Activated CD8-positive, alpha-beta T cell treated with anti-CD3 and anti-CD28 coated beads, Interleukin-2, amount 10 ng/mL, durations not matched to agents 7 days and 5 days (primary cell): ENCODE data around the gene POLDIP2. TPM values are rescaled to one million over a fixed set of nuclear protein-coding genes. Genes with fewer than 3 reads are reported as not detected.

Experiments
- ATAC-seq: fragments of 150-1000 bp; cut with Tn5 transposase; one replicate; pipeline ENCODE4 v1.10.0; 2021; ENCODE audit warnings: moderate library complexity
- CTCF ChIA-PET: fragments of 350-600 bp; sonication (Branson Sonifier 250); formaldehyde crosslinking; loops from one replicate; lab custom pipeline; 2021; ENCODE audit warnings: antibody characterized with exemption; lab: Charles Lee
- POLR2A ChIA-PET: fragments of 350-600 bp; sonication (Branson Sonifier 250); formaldehyde crosslinking; loops from one replicate; lab custom pipeline; 2021; ENCODE audit warnings: antibody characterized with exemption; lab: Charles Lee
- DNase-seq: peaks from one replicate; pipeline ENCODE4 v3.0.0-alpha.2; 2020
- H3K27ac Mint-ChIP-seq: one replicate; pipeline ENCODE4 v1.8.0; 2021; ENCODE audit warnings: mild to moderate bottlenecking, mixed read lengths
- H3K27me3 Mint-ChIP-seq: one replicate; pipeline ENCODE4 v1.8.0; 2021; ENCODE audit warnings: low read depth, mixed read lengths
- H3K36me3 Mint-ChIP-seq: one replicate; pipeline ENCODE4 v1.8.0; 2021; ENCODE audit warnings: low read depth, mixed read lengths
- H3K4me1 Mint-ChIP-seq: one replicate; pipeline ENCODE4 v1.8.0; 2021; ENCODE audit warnings: low read depth, mixed read lengths
- H3K4me3 Mint-ChIP-seq: one replicate; pipeline ENCODE4 v1.8.0; 2021; ENCODE audit warnings: mild to moderate bottlenecking, mixed read lengths
- H3K9me3 Mint-ChIP-seq: one replicate; pipeline ENCODE4 v1.8.0; 2022; ENCODE audit warnings: mixed read lengths; ENCODE audit not compliant: insufficient read depth
- total RNA-seq, 2 experiments: library from RNA; stranded (reverse); gene quantifications; one replicate each; pipeline ENCODE4 v1.2.3, GENCODE V29; 2021

POLDIP2 gene, protein sequence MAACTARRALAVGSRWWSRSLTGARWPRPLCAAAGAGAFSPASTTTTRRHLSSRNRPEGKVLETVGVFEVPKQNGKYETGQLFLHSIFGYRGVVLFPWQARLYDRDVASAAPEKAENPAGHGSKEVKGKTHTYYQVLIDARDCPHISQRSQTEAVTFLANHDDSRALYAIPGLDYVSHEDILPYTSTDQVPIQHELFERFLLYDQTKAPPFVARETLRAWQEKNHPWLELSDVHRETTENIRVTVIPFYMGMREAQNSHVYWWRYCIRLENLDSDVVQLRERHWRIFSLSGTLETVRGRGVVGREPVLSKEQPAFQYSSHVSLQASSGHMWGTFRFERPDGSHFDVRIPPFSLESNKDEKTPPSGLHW
- 10 to 100 TPM; 68.1 to 73.9 TPM for total RNA-seq

DNA sequence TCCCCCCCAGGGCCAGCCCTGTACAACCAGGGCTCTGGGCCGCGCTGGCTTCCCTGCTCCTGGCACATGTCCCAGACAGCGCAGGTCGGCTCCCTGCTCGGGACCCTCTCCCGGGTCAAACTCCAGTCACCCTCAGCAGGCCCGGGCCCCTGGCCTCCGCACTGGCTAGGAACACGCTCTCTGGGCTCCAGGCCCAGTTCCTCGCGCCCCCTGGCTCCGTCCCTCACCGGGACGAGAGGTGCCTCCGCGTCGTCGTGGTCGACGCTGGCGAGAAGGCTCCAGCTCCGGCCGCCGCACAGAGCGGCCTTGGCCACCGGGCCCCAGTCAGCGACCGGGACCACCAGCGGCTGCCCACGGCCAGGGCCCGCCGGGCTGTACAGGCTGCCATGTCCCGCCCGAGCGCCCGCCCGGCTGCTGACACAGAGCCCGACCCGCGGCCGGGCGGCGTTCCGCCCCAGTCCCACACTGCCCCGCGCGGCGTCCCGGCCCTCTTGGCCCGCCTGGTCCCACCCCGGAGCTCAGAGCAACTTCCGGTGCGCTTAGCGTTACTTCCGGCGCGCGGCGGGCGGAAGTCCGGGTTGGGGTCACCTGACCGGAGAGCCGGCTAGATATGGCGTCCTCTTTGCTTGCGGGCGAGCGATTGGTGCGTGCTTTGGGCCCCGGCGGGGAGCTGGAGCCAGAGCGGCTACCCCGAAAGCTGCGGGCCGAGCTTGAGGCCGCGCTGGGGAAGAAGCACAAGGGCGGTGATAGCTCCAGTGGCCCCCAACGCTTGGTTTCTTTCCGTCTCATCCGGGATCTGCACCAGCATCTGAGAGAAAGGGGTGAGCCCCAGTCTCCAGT lies at the start of gene POLDIP2:
TSS of gene POLDIP2 (minus strand) at position 467 of the 840 bp plus-strand sequence. CDS start at position 388, 79 bp downstream.
- ATAC-seq (peak; percentile 99), DNase-seq (peak; percentile 97)
- Mint-ChIP-seq H3K4me3 (peak within 1 kb of the TSS; percentile 97), H3K9me3 (no peaks in the 10 kb centered on the region), H3K36me3 (peaks cover 45% of the 10 kb centered on the region), H3K4me1 (peaks cover 36% of the 10 kb centered on the region), H3K27me3 (no peaks in the 10 kb centered on the region), H3K27ac (peak within 1 kb of the TSS; percentile 97)
- ChIA-PET CTCF (interaction anchor here (0.6 to 2.9 kb wide), 10 partner anchors 10 to 546 kb away, joined by 3 to 17 read pairs (median 3); partner anchors contain the start of genes IFT20 and TNFAIP1), POLR2A (interaction anchor here (0.6 to 4.5 kb wide), 19 partner anchors 9 to 193 kb away, joined by 3 to 47 read pairs (median 4); partner anchors contain the start of genes IFT20, SARM1, TNFAIP1 and VTN)

DNA sequence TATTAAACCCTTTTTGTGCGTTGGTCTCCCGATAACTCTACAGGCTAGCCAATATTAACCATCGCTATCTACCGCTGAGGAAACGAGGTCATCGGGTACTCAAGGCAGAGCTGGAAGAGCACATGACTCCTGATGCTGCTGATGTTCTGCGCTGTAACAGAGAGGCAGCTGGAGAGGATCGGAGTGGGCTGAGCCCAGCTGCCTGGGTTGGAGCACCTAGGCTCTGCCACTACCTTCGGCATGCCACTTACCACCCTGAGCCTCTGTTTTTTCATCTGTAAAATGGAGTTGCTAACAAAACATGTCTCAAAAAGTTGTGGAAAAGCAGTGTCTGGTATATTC lies 49.1 kb upstream of the POLDIP2 start:
- POLR2A ChIA-PET, result no interaction called here
- no peak for ATAC-seq

DNA sequence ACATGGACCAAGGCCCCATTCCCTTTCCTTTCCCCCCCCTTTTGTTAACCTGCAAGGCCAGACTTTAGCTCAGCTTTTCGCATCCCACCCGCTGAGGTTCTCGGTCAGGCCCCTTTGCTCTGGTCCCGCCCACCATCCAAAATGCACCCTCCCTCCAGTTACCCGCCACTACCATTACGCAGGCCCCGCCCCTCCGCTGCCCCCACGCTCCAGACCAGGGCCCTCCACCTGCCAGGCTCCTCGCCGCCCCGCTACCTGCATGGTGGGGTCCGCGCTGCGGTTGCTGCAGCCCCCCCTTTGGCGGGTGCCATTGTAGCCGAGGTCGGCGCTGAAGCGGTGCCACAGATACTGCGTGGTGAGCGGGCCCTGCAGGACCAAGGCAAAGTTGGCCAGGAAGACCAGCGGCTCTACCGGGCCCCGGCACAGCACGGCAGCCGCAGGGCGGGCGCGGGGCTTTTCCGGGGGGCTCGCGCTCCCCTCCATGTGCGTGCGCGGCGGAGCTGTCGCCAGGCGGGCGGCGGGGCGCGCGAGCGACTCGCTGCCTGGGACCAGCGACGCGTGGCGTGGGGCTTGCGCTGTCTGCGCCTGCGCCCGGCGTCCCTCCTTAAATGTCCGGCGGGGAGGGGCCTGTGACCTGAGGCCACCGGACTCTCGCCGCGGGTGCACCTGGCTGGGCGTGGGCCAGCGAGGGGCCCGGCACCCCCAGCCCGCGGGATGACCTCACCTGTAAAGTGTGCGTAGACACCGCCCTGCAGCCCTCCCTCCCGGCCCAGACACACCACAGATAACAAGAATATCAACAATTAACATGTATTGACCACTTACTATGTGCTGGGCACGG lies 48.5 kb upstream of the POLDIP2 start, which contains the start of gene SLC46A1:
TSS of gene SLC46A1 (minus strand) at position 581 of the 841 bp plus-strand sequence. CDS start at position 483, 98 bp downstream.
- DNase-seq, result peak; percentile 60
- Mint-ChIP-seq H3K9me3 (no peaks in the 10 kb centered on the region), H3K4me3 (peak within 1 kb of the TSS; percentile 72), H3K27me3 (peaks cover 15% of the 10 kb centered on the region), H3K27ac (peak within 1 kb of the TSS; percentile 45), H3K4me1 (peaks cover 13% of the 10 kb centered on the region), H3K36me3 (no peaks in the 10 kb centered on the region)
- POLR2A ChIA-PET, result interaction anchor here (1.2 to 1.5 kb wide), 3 partner anchors 21 to 70 kb away, joined by 4 to 7 read pairs (median 6); partner anchors contain the start of genes IFT20, POLDIP2 and TNFAIP1
- CTCF ChIA-PET, result interaction anchor here (3.6 kb wide), 1 partner anchor 11 kb away, joined by 19 read pairs; no protein-coding TSS in a partner anchor
- ATAC-seq, result peak; percentile 84

More for the DNA sequence above, 49.1 kb upstream of the POLDIP2 start:
- peaks cover 19% of the 10 kb centered on the region for H3K27me3 Mint-ChIP-seq
- peaks cover 13% of the 10 kb centered on the region for H3K4me1 Mint-ChIP-seq
- peak overlapping the region; percentile 45 for H3K27ac Mint-ChIP-seq
- CTCF ChIA-PET, result interaction anchor here (2.8 to 3.6 kb wide), 2 partner anchors 10 kb away, joined by 19 to 24 read pairs; no protein-coding TSS in a partner anchor
- H3K9me3 Mint-ChIP-seq, result no peaks in the 10 kb centered on the region
- H3K4me3 Mint-ChIP-seq, result peak overlapping the region; percentile 70
- no peak for DNase-seq
- H3K36me3 Mint-ChIP-seq, result no peaks in the 10 kb centered on the region

DNA sequence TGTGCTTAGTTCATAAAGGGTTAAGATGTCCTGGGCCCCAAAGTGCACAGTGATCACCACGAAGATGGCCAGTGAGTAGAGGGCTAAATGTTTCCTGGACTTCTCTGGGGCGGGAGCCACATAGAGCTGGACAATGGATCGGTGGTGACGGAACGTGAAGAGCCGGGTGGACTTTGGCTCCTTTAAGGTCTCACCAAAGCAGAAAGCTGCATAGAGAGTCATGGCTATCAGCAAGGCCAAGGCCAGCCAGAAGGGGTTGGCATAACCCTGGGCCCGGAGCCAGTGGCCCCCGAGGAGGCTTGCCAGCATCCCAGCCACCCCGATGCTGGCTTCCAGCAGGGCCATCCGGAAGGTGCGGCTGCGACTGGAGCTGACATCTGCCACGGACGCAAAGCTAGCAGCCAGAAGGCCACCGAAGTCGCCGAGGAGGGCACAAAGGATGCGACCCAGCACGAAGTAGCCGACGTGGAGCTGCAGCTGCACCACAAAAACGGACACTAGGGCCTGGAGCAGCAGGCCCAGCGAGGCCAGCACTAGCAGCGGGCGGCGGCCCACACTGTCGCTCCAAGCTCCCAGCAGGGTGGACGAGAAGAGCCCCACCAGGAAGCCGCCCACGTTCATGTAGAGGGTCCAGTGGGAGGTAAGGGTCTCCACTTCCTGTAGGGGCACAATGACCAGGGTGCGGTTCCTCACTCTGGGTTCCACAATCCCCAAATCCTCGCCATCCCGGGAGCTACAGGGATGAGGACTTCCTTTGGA lies 47.7 kb upstream of the POLDIP2 start:
- peaks cover 8% of the 10 kb centered on the region for H3K27me3 Mint-ChIP-seq
- H3K4me3 Mint-ChIP-seq, result peak overlapping the region; percentile 72
- peaks cover 13% of the 10 kb centered on the region for H3K4me1 Mint-ChIP-seq
- ATAC-seq, result no peak
- no peaks in the 10 kb centered on the region for H3K9me3 Mint-ChIP-seq
- no peaks in the 10 kb centered on the region for H3K36me3 Mint-ChIP-seq
- DNase-seq, result no peak
- CTCF ChIA-PET, result interaction anchor here (0.6 to 3.6 kb wide), 3 partner anchors 12 to 47 kb away, joined by 3 to 19 read pairs (median 3); a partner anchor contains a TSS
- POLR2A ChIA-PET, result interaction anchor here (0.6 to 1.5 kb wide), 4 partner anchors 20 to 69 kb away, joined by 3 to 7 read pairs (median 5); partner anchors contain the start of genes IFT20, POLDIP2 and TNFAIP1
- no peak overlapping the region for H3K27ac Mint-ChIP-seq

DNA sequence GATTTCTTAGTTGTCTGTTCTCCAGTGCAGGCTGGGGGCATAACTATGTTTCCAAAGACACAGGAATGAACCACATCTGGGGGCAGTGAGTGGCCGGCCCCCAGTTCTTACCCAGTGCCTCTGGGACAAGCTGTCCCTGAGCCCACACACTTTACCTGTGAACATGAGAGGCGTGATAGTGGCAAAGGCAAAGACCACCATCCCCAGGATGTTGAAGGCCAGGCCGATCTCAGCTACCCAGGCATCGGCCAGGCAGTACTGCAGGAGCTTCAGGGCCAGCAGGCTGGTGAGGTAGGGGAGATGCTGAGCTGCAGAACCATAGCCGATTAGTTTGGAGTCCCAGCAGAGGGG lies 47.1 kb upstream of the POLDIP2 start:
- Mint-ChIP-seq H3K4me3 (no peak overlapping the region), H3K27me3 (peaks cover 7% of the 10 kb centered on the region), H3K27ac (no peak overlapping the region), H3K36me3 (no peaks in the 10 kb centered on the region), H3K9me3 (no peaks in the 10 kb centered on the region), H3K4me1 (peaks cover 13% of the 10 kb centered on the region)
- no peak for ATAC-seq
- CTCF ChIA-PET, result interaction anchor here (0.6 to 3.6 kb wide), 3 partner anchors 12 to 46 kb away, joined by 3 to 19 read pairs (median 3); a partner anchor contains a TSS
- POLR2A ChIA-PET, result interaction anchor here (0.6 to 1.5 kb wide), 3 partner anchors 20 to 69 kb away, joined by 3 to 7 read pairs (median 4); partner anchors contain the start of genes IFT20, POLDIP2 and TNFAIP1
- DNase-seq, result no peak

DNA sequence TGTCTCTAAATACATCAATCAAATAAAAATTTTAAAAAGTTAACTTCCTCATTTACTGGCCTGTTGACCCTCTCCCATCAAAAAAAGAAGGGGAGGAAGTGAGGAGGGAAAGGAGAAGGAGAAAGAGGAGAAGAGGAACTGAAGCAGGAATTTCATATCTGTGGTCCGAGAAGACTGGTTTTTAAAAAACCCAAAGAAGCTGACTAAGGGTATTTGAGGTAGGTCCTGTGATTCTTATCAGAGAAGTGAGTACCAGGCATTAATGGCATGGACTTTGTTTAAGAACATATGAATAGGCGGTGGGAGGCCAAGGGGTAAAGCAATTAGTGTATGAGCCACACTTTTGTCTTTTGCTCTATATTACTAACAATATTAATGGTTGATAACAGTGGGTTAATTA lies 46.7 kb upstream of the POLDIP2 start:
- CTCF ChIA-PET, result interaction anchor here (1.2 to 3.6 kb wide), 2 partner anchors 13 to 46 kb away, joined by 3 to 19 read pairs; a partner anchor contains a TSS
- peaks cover 13% of the 10 kb centered on the region for H3K4me1 Mint-ChIP-seq
- H3K36me3 Mint-ChIP-seq, result no peaks in the 10 kb centered on the region
- peaks cover 7% of the 10 kb centered on the region for H3K27me3 Mint-ChIP-seq
- POLR2A ChIA-PET, result interaction anchor here (0.6 to 1.5 kb wide), 2 partner anchors 19 to 47 kb away, joined by 3 to 7 read pairs; partner anchors contain the start of gene POLDIP2
- no peak overlapping the region for H3K27ac Mint-ChIP-seq
- ATAC-seq (no peak), DNase-seq (no peak)
- H3K4me3 Mint-ChIP-seq, result no peak overlapping the region
- no peaks in the 10 kb centered on the region for H3K9me3 Mint-ChIP-seq

DNA sequence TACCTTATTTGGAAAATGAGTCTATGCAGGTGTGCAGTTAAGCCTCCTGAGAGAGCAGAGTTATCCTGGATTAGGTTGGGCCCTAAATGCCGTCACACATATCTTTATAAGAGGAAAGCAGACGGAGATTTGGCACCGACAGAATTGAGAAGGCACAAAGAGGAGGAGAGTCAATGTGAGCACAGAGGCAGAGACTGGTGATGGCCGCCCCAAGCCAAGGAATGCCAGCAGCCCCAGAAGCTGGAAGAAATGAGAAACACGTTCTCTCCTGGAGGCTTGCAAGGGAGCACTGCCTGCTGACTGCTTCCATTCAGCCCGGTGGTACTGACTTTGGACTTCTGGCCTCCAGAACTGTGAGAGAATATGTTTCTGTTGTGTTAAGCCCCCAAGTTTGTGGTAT lies 45.5 kb upstream of the POLDIP2 start:
- no peaks in the 10 kb centered on the region for H3K27me3 Mint-ChIP-seq
- no peaks in the 10 kb centered on the region for H3K36me3 Mint-ChIP-seq
- ChIA-PET POLR2A (interaction anchor here (1.2 kb wide), 1 partner anchor 19 kb away, joined by 3 read pairs; no protein-coding TSS in a partner anchor), CTCF (interaction anchor here (3.6 kb wide), 1 partner anchor 14 kb away, joined by 19 read pairs; no protein-coding TSS in a partner anchor)
- H3K4me1 Mint-ChIP-seq, result peaks cover 13% of the 10 kb centered on the region
- no peaks in the 10 kb centered on the region for H3K9me3 Mint-ChIP-seq
- ATAC-seq (no peak), DNase-seq (no peak)
- no peak overlapping the region for H3K27ac Mint-ChIP-seq
- no peak overlapping the region for H3K4me3 Mint-ChIP-seq

DNA sequence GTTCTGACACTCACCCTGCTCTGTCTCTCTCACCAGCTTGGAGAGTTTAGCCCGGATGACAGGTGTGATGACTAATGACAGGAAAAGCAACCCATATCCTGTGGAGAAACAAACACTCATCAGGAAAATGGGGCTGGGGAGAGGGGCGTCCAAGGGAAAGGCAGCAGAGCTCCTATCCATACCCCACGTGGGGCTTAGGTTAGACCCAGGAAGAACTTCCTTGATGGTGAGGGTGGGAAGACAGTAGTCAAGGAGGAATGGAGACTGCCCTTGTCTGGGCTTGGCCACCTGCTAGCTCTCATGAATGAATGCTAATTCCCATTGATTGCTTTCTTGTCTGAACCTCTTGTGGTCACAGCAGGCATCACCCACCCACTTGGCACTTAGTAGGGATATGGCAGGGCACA lies 44.9 kb upstream of the POLDIP2 start:
- ATAC-seq (no peak), DNase-seq (no peak)
- Mint-ChIP-seq H3K9me3 (no peaks in the 10 kb centered on the region), H3K27ac (no peak overlapping the region), H3K36me3 (no peaks in the 10 kb centered on the region), H3K4me3 (no peak overlapping the region), H3K4me1 (peaks cover 13% of the 10 kb centered on the region), H3K27me3 (no peaks in the 10 kb centered on the region)
- CTCF ChIA-PET, result interaction anchor here (3.3 kb wide), 1 partner anchor 14 kb away, joined by 14 read pairs; no protein-coding TSS in a partner anchor
- POLR2A ChIA-PET, result interaction anchor here (1.2 kb wide), 1 partner anchor 18 kb away, joined by 3 read pairs; no protein-coding TSS in a partner anchor

DNA sequence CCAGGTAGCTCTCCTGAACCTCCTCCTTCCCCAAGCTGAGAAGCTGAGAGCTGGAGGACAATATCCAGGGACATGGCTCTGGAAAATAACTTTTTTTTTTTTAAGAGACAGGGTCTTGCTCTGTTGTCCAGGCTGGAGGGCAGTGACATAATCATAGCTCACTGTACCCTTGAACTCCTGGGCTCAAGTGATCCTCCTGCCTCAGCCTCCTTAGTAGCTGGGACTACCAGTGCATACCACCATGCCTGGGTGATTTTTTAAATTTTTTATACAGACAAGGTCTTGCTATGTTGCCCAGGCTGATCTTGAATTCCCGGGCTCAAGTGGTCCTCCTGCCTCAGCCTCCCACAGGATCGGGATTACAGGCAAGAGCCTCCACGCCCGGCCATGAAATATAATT lies 42.5 kb upstream of the POLDIP2 start:
- peaks cover 9% of the 10 kb centered on the region for H3K4me1 Mint-ChIP-seq
- no peaks in the 10 kb centered on the region for H3K36me3 Mint-ChIP-seq
- H3K9me3 Mint-ChIP-seq, result no peaks in the 10 kb centered on the region
- ATAC-seq, result no peak
- ChIA-PET POLR2A (interaction anchor here (1.0 kb wide), 1 partner anchor 42 kb away, joined by 3 read pairs; no protein-coding TSS in a partner anchor), CTCF (interaction anchor here (3.3 kb wide), 1 partner anchor 17 kb away, joined by 14 read pairs; no protein-coding TSS in a partner anchor)
- H3K4me3 Mint-ChIP-seq, result no peak overlapping the region
- H3K27ac Mint-ChIP-seq, result no peak overlapping the region
- DNase-seq, result no peak
- H3K27me3 Mint-ChIP-seq, result no peaks in the 10 kb centered on the region
